ENCODE results near the gene THOC6. TPM values are rescaled to one million over a fixed set of nuclear protein-coding genes. Genes with fewer than 3 reads are reported as not detected.

Gene THOC6
- total RNA-seq, 1 experiment from 2014 or later: 56.7 TPM

- no peak for TF ChIP-seq TCF7L2 (IDR thresholded peaks at IDR 0.05; ENCODE audit: low read depth, low read length)
- TF ChIP-seq REST (IDR thresholded peaks at IDR 0.05; ENCODE audit: insufficient read depth in 1 of 2, low read depth in 2 of 2, low read length in 1 of 2): no peak
- no peak for TF ChIP-seq SIN3A (IDR thresholded peaks at IDR 0.05; ENCODE audit: borderline replicate concordance, insufficient read depth, low read depth, low read length)
- no peak for TF ChIP-seq POLR2AphosphoS5 (IDR thresholded peaks at IDR 0.05; ENCODE audit: low read depth, low read length)
- no peak for TF ChIP-seq CTCF (IDR thresholded peaks at IDR 0.05)
- Histone ChIP-seq H3K4me1 (ENCODE audit: control insufficient read depth, insufficient read depth, low read length) (peaks cover 8% of the 10 kb centered on the region), H3K27me3 (ENCODE audit: control insufficient read depth, insufficient read depth, low read length) (no peaks in the 10 kb centered on the region), H3K4me3 (ENCODE audit: low read depth in 2 of 2, low read length in 2 of 2) (no peak overlapping the region), H3K36me3 (ENCODE audit: control insufficient read depth, insufficient read depth, low read length) (no peaks in the 10 kb centered on the region), H3K27ac (ENCODE audit: low read length) (no peak overlapping the region), H3K9me3 (ENCODE audit: control insufficient read depth, insufficient read depth, low read depth, low read length) (no peaks in the 10 kb centered on the region)
- BruUV-seq (replicated peaks): no TSS peak
- CTCF ChIA-PET: interaction anchor here (0.6 kb wide), 1 partner anchor 66 kb away, joined by 3 read pairs; no protein-coding TSS in a partner anchor
- intact Hi-C loops (cut with micrococcal nuclease; ENCODE audit: unreplicated experiment) (no loop called here), in situ Hi-C loops (cut with HindIII; ENCODE audit: low pct_unique_long_range_greater_than_20kb, low sequenced_read_pairs) (no loop called here)
- ATAC-seq (no peak), DNase-seq (ENCODE audit: low read depth, low spot score) (no peak)
- POLR2A ChIA-PET: no interaction called here
These were observed 37.1 kb upstream of the THOC6 start for GRCh38 chr16:2986623-2987188.

- intact Hi-C loops (cut with micrococcal nuclease; ENCODE audit: unreplicated experiment): no loop called here
- Histone ChIP-seq H3K27me3 (ENCODE audit: control insufficient read depth, insufficient read depth, low read length) (no peaks in the 10 kb centered on the region), H3K9me3 (ENCODE audit: control insufficient read depth, insufficient read depth, low read depth, low read length) (no peaks in the 10 kb centered on the region), H3K4me1 (ENCODE audit: control insufficient read depth, insufficient read depth, low read length) (peaks cover 3% of the 10 kb centered on the region), H3K4me3 (ENCODE audit: low read depth in 2 of 2, low read length in 2 of 2) (no peak overlapping the region), H3K36me3 (ENCODE audit: control insufficient read depth, insufficient read depth, low read length) (no peaks in the 10 kb centered on the region), H3K27ac (ENCODE audit: low read length) (no peak overlapping the region)
- TF ChIP-seq REST (IDR thresholded peaks at IDR 0.05; ENCODE audit: insufficient read depth in 1 of 2, low read depth in 2 of 2, low read length in 1 of 2): no peak
- no peak for TF ChIP-seq TCF7L2 (IDR thresholded peaks at IDR 0.05; ENCODE audit: low read depth, low read length)
- TF ChIP-seq CTCF (IDR thresholded peaks at IDR 0.05): no peak
- no peak for TF ChIP-seq SIN3A (IDR thresholded peaks at IDR 0.05; ENCODE audit: borderline replicate concordance, insufficient read depth, low read depth, low read length)
- TF ChIP-seq POLR2AphosphoS5 (IDR thresholded peaks at IDR 0.05; ENCODE audit: low read depth, low read length): no peak
- in situ Hi-C loops (cut with HindIII; ENCODE audit: low pct_unique_long_range_greater_than_20kb, low sequenced_read_pairs): no loop called here
- DNase-seq (ENCODE audit: low read depth, low spot score) (no peak), ATAC-seq (no peak)
- POLR2A ChIA-PET: no interaction called here
- CTCF ChIA-PET: no interaction called here
- no TSS peak for BruUV-seq (replicated peaks)
These were observed 36.5 kb upstream of the THOC6 start for GRCh38 chr16:2987286-2987685.
